CD8-positive, alpha-beta memory T cell (primary cell): ENCODE results near the gene IPO9. TPM values are rescaled to one million over a fixed set of nuclear protein-coding genes. Genes with fewer than 3 reads are reported as not detected.

Experiments used
- CTCF ChIA-PET: fragments of 350-600 bp; sonication (Branson Sonifier 250); formaldehyde crosslinking; loops from one replicate; lab custom pipeline; 2021; ENCODE audit warnings: antibody characterized with exemption; lab: Charles Lee
- POLR2A ChIA-PET: fragments of 350-600 bp; sonication (Branson Sonifier 250); formaldehyde crosslinking; loops from one replicate; lab custom pipeline; 2021; ENCODE audit warnings: antibody characterized with exemption; lab: Charles Lee
- DNase-seq, 5 donors: peaks; one replicate each; pipeline versions ENCODE4 v3.0.0 to v3.0.0-alpha.2; 2020 to 2022; ENCODE audit warnings: mixed read lengths in 1 of 5
- H3K27ac ChIP-seq: one replicate; pipeline ENCODE4 v1.7.0; 2013; ENCODE audit warnings: low read depth, mild to moderate bottlenecking, low read length, moderate library complexity
- H3K27me3 ChIP-seq: 2 replicates; pipeline ENCODE4 v1.7.0; 2013; ENCODE audit warnings: low read length, mild to moderate bottlenecking; ENCODE audit not compliant: insufficient read depth, poor library complexity, severe bottlenecking
- H3K36me3 ChIP-seq: 2 replicates; pipeline ENCODE4 v1.7.0; 2013; ENCODE audit warnings: mild to moderate bottlenecking, low read length, moderate library complexity; ENCODE audit not compliant: insufficient read depth
- H3K4me1 ChIP-seq: 2 replicates; pipeline ENCODE4 v1.7.0; 2013; ENCODE audit warnings: mild to moderate bottlenecking, low read length, moderate library complexity; ENCODE audit not compliant: insufficient read depth
- H3K4me3 ChIP-seq: 2 replicates; pipeline ENCODE4 v1.7.0; 2013; ENCODE audit warnings: mild to moderate bottlenecking, low read length
- H3K9me3 ChIP-seq: 2 replicates; pipeline ENCODE4 v1.7.0; 2013; ENCODE audit warnings: mild to moderate bottlenecking, low read length
- H3K27ac Mint-ChIP-seq, 8 donors: one replicate each; pipeline ENCODE4 v1.8.0; 2020 to 2021; ENCODE audit warnings: mixed read lengths in 8 of 8, mild to moderate bottlenecking in 6 of 8, inconsistent platforms in 3 of 8, moderate library complexity in 3 of 8
- H3K27me3 Mint-ChIP-seq, 2 donors: one replicate each; pipeline ENCODE4 v1.8.0; 2020 to 2021; ENCODE audit warnings: mixed read lengths in 2 of 2, mild to moderate bottlenecking in 1 of 2, moderate library complexity in 1 of 2
- H3K36me3 Mint-ChIP-seq, 3 donors: one replicate each; pipeline ENCODE4 v1.8.0; 2020 to 2021; ENCODE audit warnings: mixed read lengths in 3 of 3, inconsistent platforms in 1 of 3, mild to moderate bottlenecking in 1 of 3
- H3K4me1 Mint-ChIP-seq, 3 donors: one replicate each; pipeline ENCODE4 v1.8.0; 2020 to 2021; ENCODE audit warnings: mixed read lengths in 3 of 3, inconsistent platforms in 1 of 3, mild to moderate bottlenecking in 1 of 3
- H3K4me3 Mint-ChIP-seq, 7 donors: one replicate each; pipeline ENCODE4 v1.8.0; 2020 to 2021; ENCODE audit warnings: mixed read lengths in 7 of 7, mild to moderate bottlenecking in 6 of 7, moderate library complexity in 4 of 7, inconsistent platforms in 2 of 7
- H3K9me3 Mint-ChIP-seq, 5 donors: one replicate each; pipeline ENCODE4 v1.8.0; 2020 to 2022; ENCODE audit warnings: mixed read lengths in 5 of 5, mild to moderate bottlenecking in 3 of 5, moderate library complexity in 2 of 5, inconsistent platforms in 1 of 5
- polyA plus RNA-seq: library from polyadenylated mRNA; unstranded; fragments of 300-500 nt; fragmentation: Illumina TruSeq; gene quantifications from one replicate; pipeline ENCODE4 v1.2.3, GENCODE V29; 2021
- total RNA-seq, 2 experiments: library from RNA; stranded (reverse); gene quantifications; one replicate each; pipeline ENCODE4 v1.2.3, GENCODE V29; 2021

Gene IPO9
- total and polyA plus RNA-seq, 3 experiments from 2014 or later = 27.8 to 71.2 (median 65.2) TPM

GRCh38 chr1:201785291-201785690 is 43.7 kb upstream of the IPO9 start:
- POLR2A ChIA-PET = no interaction called here
- H3K27ac Mint-ChIP-seq = no peak overlapping the region
- H3K27me3 Mint-ChIP-seq = no peaks in the 10 kb centered on the region

GRCh38 chr1:201786824-201787223 is 42.1 kb upstream of the IPO9 start:
- ChIA-PET CTCF (no interaction called here), POLR2A (no interaction called here)
- Mint-ChIP-seq H3K4me1 (no peaks in the 10 kb centered on the region), H3K27ac (no peak overlapping the region), H3K27me3 (peaks cover 0 to 1% of the 10 kb centered on the region in 2 donors), H3K36me3 (peaks cover 0 to 40% (median 7%) of the 10 kb centered on the region in 3 donors), H3K9me3 (no peaks in the 10 kb centered on the region), H3K4me3 (no peak overlapping the region)
- H3K36me3 ChIP-seq = no peaks in the 10 kb centered on the region
- no peaks in the 10 kb centered on the region for H3K4me1 ChIP-seq
- no peak for DNase-seq
- no peak overlapping the region for H3K4me3 ChIP-seq
- no peaks in the 10 kb centered on the region for H3K9me3 ChIP-seq
- H3K27me3 ChIP-seq = no peaks in the 10 kb centered on the region
- no peak overlapping the region for H3K27ac ChIP-seq

More at GRCh38 chr1:201785291-201785690, 43.7 kb upstream of the IPO9 start:
- Histone ChIP-seq H3K27ac (no peak overlapping the region), H3K36me3 (no peaks in the 10 kb centered on the region), H3K4me1 (no peaks in the 10 kb centered on the region), H3K4me3 (no peak overlapping the region), H3K9me3 (no peaks in the 10 kb centered on the region), H3K27me3 (no peaks in the 10 kb centered on the region)
- CTCF ChIA-PET = interaction anchor here (5.1 kb wide), 1 partner anchor 9 kb away, joined by 21 read pairs; no protein-coding TSS in a partner anchor
- Mint-ChIP-seq H3K9me3 (no peaks in the 10 kb centered on the region), H3K4me1 (no peaks in the 10 kb centered on the region), H3K36me3 (peaks cover 0 to 41% (median 7%) of the 10 kb centered on the region in 3 donors), H3K4me3 (no peak overlapping the region)
- no peak for DNase-seq

DNA sequence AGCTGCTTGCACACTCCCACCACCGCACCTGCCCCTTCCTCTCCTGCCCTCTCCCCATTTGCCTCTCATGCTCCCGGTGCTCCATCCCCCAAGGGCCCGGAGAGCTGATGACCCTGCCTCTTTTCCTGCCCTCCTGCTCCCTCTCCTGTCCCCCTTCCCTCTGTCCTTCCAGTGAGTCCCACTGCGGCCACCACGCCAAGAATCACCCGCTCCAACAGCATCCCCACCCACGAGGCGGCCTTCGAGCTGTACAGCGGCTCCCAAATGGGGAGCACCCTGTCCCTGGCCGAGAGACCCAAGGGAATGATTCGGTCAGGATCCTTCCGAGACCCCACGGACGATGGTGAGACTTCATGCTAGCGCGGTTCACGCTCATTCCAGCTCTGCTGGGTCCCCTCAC is 40.7 kb upstream of the IPO9 start:
- H3K9me3 Mint-ChIP-seq = no peaks in the 10 kb centered on the region
- H3K9me3 ChIP-seq = no peaks in the 10 kb centered on the region
- CTCF ChIA-PET = interaction anchor here (9.2 kb wide), 1 partner anchor 78 kb away, joined by 90 read pairs; no protein-coding TSS in a partner anchor
- peak overlapping the region in 1 of 8 donors; percentile 29 for H3K27ac Mint-ChIP-seq
- H3K4me3 Mint-ChIP-seq = no peak overlapping the region
- H3K4me3 ChIP-seq = no peak overlapping the region
- peaks cover 0 to 28% (median 4%) of the 10 kb centered on the region in 3 donors for H3K36me3 Mint-ChIP-seq
- POLR2A ChIA-PET = no interaction called here
- no peak for DNase-seq
- no peaks in the 10 kb centered on the region for H3K36me3 ChIP-seq
- no peak overlapping the region for H3K27ac ChIP-seq
- peaks cover 0 to 4% of the 10 kb centered on the region in 2 donors for H3K27me3 Mint-ChIP-seq
- no peaks in the 10 kb centered on the region for H3K4me1 Mint-ChIP-seq
- H3K27me3 ChIP-seq = no peaks in the 10 kb centered on the region
- no peaks in the 10 kb centered on the region for H3K4me1 ChIP-seq

- Mint-ChIP-seq H3K9me3 (no peaks in the 10 kb centered on the region), H3K27ac (no peak overlapping the region), H3K27me3 (peaks cover 0 to 4% of the 10 kb centered on the region in 2 donors), H3K4me3 (no peak overlapping the region), H3K36me3 (peaks cover 0 to 26% (median 3%) of the 10 kb centered on the region in 3 donors), H3K4me1 (no peaks in the 10 kb centered on the region)
- H3K4me1 ChIP-seq = no peaks in the 10 kb centered on the region
- ChIA-PET CTCF (interaction anchor here (1.3 to 9.2 kb wide), 3 partner anchors 79 to 230 kb away, joined by 3 to 90 read pairs (median 4); no protein-coding TSS in a partner anchor), POLR2A (no interaction called here)
- DNase-seq = no peak
- no peak overlapping the region for H3K4me3 ChIP-seq
- no peaks in the 10 kb centered on the region for H3K27me3 ChIP-seq
- no peak overlapping the region for H3K27ac ChIP-seq
- H3K36me3 ChIP-seq = no peaks in the 10 kb centered on the region
- no peaks in the 10 kb centered on the region for H3K9me3 ChIP-seq
These were observed 39.7 kb upstream of the IPO9 start for GRCh38 chr1:201789245-201789644.

DNA sequence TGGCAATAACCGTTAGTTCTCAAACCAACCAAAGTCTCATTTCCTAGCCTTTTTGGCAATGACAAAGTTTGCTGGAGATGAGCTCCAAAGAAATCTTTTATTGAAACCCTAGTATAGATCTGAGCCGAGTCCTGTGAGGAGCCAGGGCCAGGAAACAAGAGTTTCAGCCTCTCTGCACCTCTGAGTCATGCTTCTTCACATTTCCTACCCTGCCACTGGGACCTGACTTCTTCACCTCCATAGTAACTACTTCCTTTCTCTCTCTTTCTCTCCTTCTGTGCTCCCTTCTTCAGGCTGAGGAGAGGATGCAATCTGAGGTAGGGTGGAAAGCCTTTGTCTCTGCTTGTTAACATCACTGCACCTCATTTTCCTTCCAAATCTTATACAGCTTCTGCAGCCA is 38.7 kb upstream of the IPO9 start:
- ChIA-PET CTCF (interaction anchor here (0.6 to 9.2 kb wide), 5 partner anchors 8 to 233 kb away, joined by 3 to 90 read pairs (median 3); no protein-coding TSS in a partner anchor), POLR2A (interaction anchor here (0.5 kb wide), 1 partner anchor 9 kb away, joined by 3 read pairs; no protein-coding TSS in a partner anchor)
- H3K4me1 ChIP-seq = no peaks in the 10 kb centered on the region
- peaks cover 0 to 33% (median 6%) of the 10 kb centered on the region in 3 donors for H3K36me3 Mint-ChIP-seq
- no peak overlapping the region for H3K27ac Mint-ChIP-seq
- H3K27me3 Mint-ChIP-seq = peaks cover 0 to 4% of the 10 kb centered on the region in 2 donors
- no peaks in the 10 kb centered on the region for H3K4me1 Mint-ChIP-seq
- no peaks in the 10 kb centered on the region for H3K36me3 ChIP-seq
- no peak overlapping the region for H3K4me3 Mint-ChIP-seq
- DNase-seq = no peak
- no peak overlapping the region for H3K27ac ChIP-seq
- H3K9me3 Mint-ChIP-seq = no peaks in the 10 kb centered on the region
- no peaks in the 10 kb centered on the region for H3K9me3 ChIP-seq
- H3K27me3 ChIP-seq = no peaks in the 10 kb centered on the region
- no peak overlapping the region for H3K4me3 ChIP-seq

- H3K36me3 Mint-ChIP-seq = peaks cover 0 to 36% (median 3%) of the 10 kb centered on the region in 3 donors
- no peak overlapping the region for H3K27ac Mint-ChIP-seq
- H3K27ac ChIP-seq = no peak overlapping the region
- no peaks in the 10 kb centered on the region for H3K4me1 ChIP-seq
- H3K27me3 ChIP-seq = no peaks in the 10 kb centered on the region
- no peaks in the 10 kb centered on the region for H3K4me1 Mint-ChIP-seq
- peaks cover 0 to 4% of the 10 kb centered on the region in 2 donors for H3K27me3 Mint-ChIP-seq
- no peak for DNase-seq
- no peak overlapping the region for H3K4me3 ChIP-seq
- H3K4me3 Mint-ChIP-seq = no peak overlapping the region
- ChIA-PET POLR2A (no interaction called here), CTCF (interaction anchor here (1.7 to 9.2 kb wide), 3 partner anchors 9 to 231 kb away, joined by 3 to 90 read pairs (median 29); no protein-coding TSS in a partner anchor)
- no peaks in the 10 kb centered on the region for H3K36me3 ChIP-seq
- no peaks in the 10 kb centered on the region for H3K9me3 Mint-ChIP-seq
- H3K9me3 ChIP-seq = no peaks in the 10 kb centered on the region
These were observed 37.7 kb upstream of the IPO9 start for GRCh38 chr1:201791051-201791778.

GRCh38 chr1:201791779-201792173 is 37.2 kb upstream of the IPO9 start:
- peaks cover 0 to 4% of the 10 kb centered on the region in 2 donors for H3K27me3 Mint-ChIP-seq

More at GRCh38 chr1:201791779-201792173, 37.2 kb upstream of the IPO9 start:
- H3K27me3 ChIP-seq = no peaks in the 10 kb centered on the region
- no peaks in the 10 kb centered on the region for H3K36me3 ChIP-seq
- H3K27ac ChIP-seq = no peak overlapping the region
- ChIA-PET CTCF (interaction anchor here (1.7 to 9.2 kb wide), 3 partner anchors 10 to 231 kb away, joined by 3 to 90 read pairs (median 29); no protein-coding TSS in a partner anchor), POLR2A (no interaction called here)
- no peaks in the 10 kb centered on the region for H3K9me3 ChIP-seq
- no peak overlapping the region for H3K4me3 ChIP-seq
- Mint-ChIP-seq H3K27ac (no peak overlapping the region), H3K9me3 (no peaks in the 10 kb centered on the region), H3K36me3 (peaks cover 0 to 38% (median 2%) of the 10 kb centered on the region in 3 donors), H3K4me1 (no peaks in the 10 kb centered on the region), H3K4me3 (no peak overlapping the region)
- no peak for DNase-seq
- H3K4me1 ChIP-seq = no peaks in the 10 kb centered on the region
